AG08396 (cell line): ENCODE results near the gene EIF5B.

ENCODE experiments used
- DNase-seq: peaks from one replicate; pipeline ENCODE4 v3.0.0; 2012; ENCODE audit warnings: low spot score, mixed read lengths

Gene EIF5B

GRCh38 chr2:99414566-99414965 is 77.4 kb downstream of the EIF5B start:
- no peak for DNase-seq

GRCh38 chr2:99417396-99417795 is 80.2 kb downstream of the EIF5B start:
- DNase-seq, result no peak

GRCh38 chr2:99420031-99420430 is 82.8 kb downstream of the EIF5B start:
- peak; percentile 20 for DNase-seq

- no peak for DNase-seq
Measured at GRCh38 chr2:99420751-99421299, 83.6 kb downstream of the EIF5B start.

GRCh38 chr2:99421469-99421868 is 84.3 kb downstream of the EIF5B start:
- no peak for DNase-seq

GRCh38 chr2:99422599-99422998 is 85.4 kb downstream of the EIF5B start:
- DNase-seq, result no peak

- DNase-seq, result no peak
Measured at GRCh38 chr2:99424371-99424770, 87.2 kb downstream of the EIF5B start.

GRCh38 chr2:99425022-99425421 is 87.8 kb downstream of the EIF5B start:
- DNase-seq, result no peak

- DNase-seq, result peak; percentile 48
Measured at GRCh38 chr2:99430614-99431291, 93.6 kb downstream of the EIF5B start.

GRCh38 chr2:99431587-99432275 is 94.5 kb downstream of the EIF5B start:
- DNase-seq, result no peak

- no peak for DNase-seq
Measured at GRCh38 chr2:99433340-99433739, 96.2 kb downstream of the EIF5B start.

GRCh38 chr2:99436874-99437273 is 99.7 kb downstream of the EIF5B start:
- DNase-seq, result no peak

- DNase-seq, result no peak
Measured at GRCh38 chr2:99439971-99440505, 102.8 kb downstream of the EIF5B start.

GRCh38 chr2:99442837-99443236 is 105.6 kb downstream of the EIF5B start:
- DNase-seq, result no peak

GRCh38 chr2:99444222-99444621 is 107.0 kb downstream of the EIF5B start:
- no peak for DNase-seq

- no peak for DNase-seq
Measured at GRCh38 chr2:99445065-99445464, 107.9 kb downstream of the EIF5B start.

- no peak for DNase-seq
Measured at GRCh38 chr2:99448556-99448955, 111.4 kb downstream of the EIF5B start.

- no peak for DNase-seq
Measured at GRCh38 chr2:99450199-99450598, 113.0 kb downstream of the EIF5B start.
